MG63 (cell line): ENCODE results near the gene VWA1. TPM values are rescaled to one million over a fixed set of nuclear protein-coding genes. Genes with fewer than 3 reads are reported as not detected.
"Not testable (repeated sequence)": the region's sequence is repeated elsewhere in the genome, so short reads cannot be mapped to it uniquely, and the experiment has no call there.

Experiments
- DNase-seq: peaks from one replicate; pipeline ENCODE4 v3.0.0-alpha.2; 2020
- H3K27me3 ChIP-seq: fragments of 250-450 bp; sonication (Bioruptor Pico); 2 replicates; pipeline ENCODE4 v1.5.1; 2020; ENCODE audit warnings: mild to moderate bottlenecking, moderate library complexity
- H3K36me3 ChIP-seq: fragments of 250-450 bp; sonication (Bioruptor Pico); 2 replicates; pipeline ENCODE4 v1.5.1; 2020; ENCODE audit warnings: mild to moderate bottlenecking, moderate library complexity
- H3K4me3 ChIP-seq: fragments of 250-450 bp; sonication (Bioruptor Pico); 2 replicates; pipeline ENCODE4 v1.5.1; 2020; ENCODE audit warnings: mild to moderate bottlenecking, moderate library complexity
- H3K9me3 ChIP-seq: fragments of 250-450 bp; sonication (Bioruptor Pico); 2 replicates; pipeline ENCODE4 v1.5.1; 2020; ENCODE audit warnings: mild to moderate bottlenecking, moderate library complexity
- total RNA-seq: library from RNA; depleted of rRNA; stranded (reverse); fragments of >200 nt; shearing (Covaris generic); gene quantifications from 2 replicates; pipeline ENCODE4 v1.2.3, GENCODE V29; 2014; ENCODE audit warnings: low replicate concordance

Gene VWA1
- total RNA-seq, 1 experiment from 2014 or later: 6.2 TPM

GRCh38 chr1:1438531-1439381, 3.3 kb downstream of the VWA1 start:
- no peak overlapping the region for H3K4me3 ChIP-seq
- no peak for DNase-seq
- H3K27me3 ChIP-seq: no peaks in the 10 kb centered on the region

GRCh38 chr1:1439546-1440261, 4.2 kb downstream of the VWA1 start:
- Histone ChIP-seq H3K4me3 (no peak overlapping the region), H3K36me3 (no peaks in the 10 kb centered on the region)
- no peak for DNase-seq

More at GRCh38 chr1:1438531-1439381, 3.3 kb downstream of the VWA1 start:
- H3K9me3 ChIP-seq: no peaks in the 10 kb centered on the region
- H3K36me3 ChIP-seq: no peaks in the 10 kb centered on the region

GRCh38 chr1:1440262-1441001, 4.9 kb downstream of the VWA1 start:
- no peaks in the 10 kb centered on the region for H3K9me3 ChIP-seq
- DNase-seq: no peak
- H3K36me3 ChIP-seq: no peaks in the 10 kb centered on the region
- no peak overlapping the region for H3K4me3 ChIP-seq
- H3K27me3 ChIP-seq: no peaks in the 10 kb centered on the region

More at GRCh38 chr1:1439546-1440261, 4.2 kb downstream of the VWA1 start:
- H3K9me3 ChIP-seq: no peaks in the 10 kb centered on the region
- H3K27me3 ChIP-seq: no peaks in the 10 kb centered on the region

GRCh38 chr1:1441002-1441888, 5.8 kb downstream of the VWA1 start:
- Histone ChIP-seq H3K36me3 (no peaks in the 10 kb centered on the region), H3K9me3 (no peaks in the 10 kb centered on the region), H3K4me3 (no peak overlapping the region), H3K27me3 (no peaks in the 10 kb centered on the region)
- peak; percentile 44 for DNase-seq

GRCh38 chr1:1442069-1442770, 6.7 kb downstream of the VWA1 start:
- DNase-seq: no peak
- no peak overlapping the region for H3K4me3 ChIP-seq
- H3K36me3 ChIP-seq: no peaks in the 10 kb centered on the region
- no peaks in the 10 kb centered on the region for H3K9me3 ChIP-seq
- no peaks in the 10 kb centered on the region for H3K27me3 ChIP-seq

DNA sequence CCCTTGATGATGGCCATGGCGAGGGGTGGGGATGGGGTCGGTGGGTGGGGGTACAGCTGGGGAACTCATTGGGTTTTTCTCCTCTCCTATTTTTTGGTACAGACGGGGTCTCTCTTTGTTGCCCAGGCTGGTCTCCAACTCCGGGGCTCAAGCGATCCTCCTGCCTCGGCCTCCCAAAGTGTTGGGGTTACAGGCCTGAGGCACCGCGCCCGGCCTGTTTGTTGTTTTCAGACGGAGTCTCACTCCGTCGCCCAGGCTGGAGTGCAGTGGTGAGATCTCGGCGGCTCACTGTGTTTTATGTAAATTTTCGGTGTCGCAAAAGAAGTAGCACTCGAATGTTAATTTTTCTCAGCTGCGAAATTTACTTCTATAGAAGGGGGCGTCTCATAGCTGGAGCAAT, 11.1 kb downstream of the VWA1 start:
- H3K36me3 ChIP-seq, H3K27me3 ChIP-seq: not testable (repeated sequence)

DNA sequence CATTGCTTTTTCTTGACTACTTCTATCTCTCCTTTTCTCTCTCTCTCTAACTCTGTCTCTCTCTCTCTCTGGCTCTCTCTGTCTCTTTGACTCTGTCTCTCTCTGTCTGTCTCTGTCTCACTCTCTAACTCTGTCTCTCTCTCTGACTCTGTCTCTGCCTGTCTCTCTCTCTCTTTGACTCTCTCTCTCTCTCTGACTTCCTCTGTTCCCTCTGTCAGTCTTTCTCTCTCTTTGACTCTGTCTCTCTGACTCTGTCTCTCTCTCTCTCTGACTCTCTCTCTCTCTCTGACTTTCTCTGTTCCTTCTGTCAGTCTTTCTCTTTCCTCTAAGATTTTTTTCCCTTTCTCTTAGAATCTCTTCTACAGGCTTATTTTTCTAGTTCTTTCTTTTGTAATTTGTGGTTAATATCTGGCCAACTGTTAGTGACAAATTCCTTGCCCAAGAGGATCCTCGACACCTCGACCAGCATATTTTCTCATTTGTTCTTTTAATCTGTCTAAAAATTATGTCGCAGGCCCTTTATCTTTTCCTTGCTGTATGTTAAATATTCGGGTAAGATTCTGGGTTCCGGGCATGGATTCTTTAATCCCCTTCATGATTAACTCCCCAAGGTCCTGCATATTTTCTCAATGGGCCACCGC, 13.7 kb downstream of the VWA1 start, which contains the start of gene ATAD3C:
Gene ATAD3C, plus strand, starts transcription at position 591 of the 641 bp plus-strand sequence. CDS start 995 bp downstream, outside the sequence.
- H3K4me3 ChIP-seq: no peak within 1 kb of the TSS
- DNase-seq: no peak
- H3K9me3 ChIP-seq: no peaks in the 10 kb centered on the region
- no peaks in the 10 kb centered on the region for H3K27me3 ChIP-seq
- H3K36me3 ChIP-seq: no peaks in the 10 kb centered on the region

More for the DNA sequence above, 11.1 kb downstream of the VWA1 start:
- DNase-seq, H3K9me3 ChIP-seq, H3K4me3 ChIP-seq: not testable (repeated sequence)

- not testable (repeated sequence) for DNase-seq, H3K4me3 ChIP-seq, H3K9me3 ChIP-seq, H3K36me3 ChIP-seq, H3K27me3 ChIP-seq
Measured at GRCh38 chr1:1450616-1451015, 15.1 kb downstream of the VWA1 start.

- DNase-seq: no peak
- Histone ChIP-seq H3K4me3 (no peak overlapping the region), H3K27me3 (no peaks in the 10 kb centered on the region)
Measured at GRCh38 chr1:1451696-1452364, 16.3 kb downstream of the VWA1 start.

DNA sequence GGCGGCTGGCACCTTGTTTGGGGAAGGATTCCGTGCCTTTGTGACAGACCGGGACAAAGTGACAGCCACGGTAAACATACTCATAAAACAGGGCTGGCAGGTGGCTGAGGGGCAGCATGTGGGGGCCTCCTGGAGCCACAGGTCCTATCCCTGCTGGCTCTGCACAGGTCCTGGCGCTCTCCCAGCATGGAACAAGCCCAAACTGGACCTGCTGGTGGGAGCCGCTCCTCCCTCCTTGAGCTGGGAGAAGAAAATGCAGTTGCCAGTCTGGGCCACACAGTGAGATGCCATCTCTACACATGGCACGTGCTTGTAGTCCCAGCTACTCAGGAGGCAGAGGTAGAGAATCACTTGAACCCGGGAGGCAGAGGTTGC, 16.9 kb downstream of the VWA1 start:
- H3K4me3 ChIP-seq, DNase-seq, H3K36me3 ChIP-seq, H3K27me3 ChIP-seq, H3K9me3 ChIP-seq: not testable (repeated sequence)

More at GRCh38 chr1:1451696-1452364, 16.3 kb downstream of the VWA1 start:
- Histone ChIP-seq H3K9me3 (no peaks in the 10 kb centered on the region), H3K36me3 (no peaks in the 10 kb centered on the region)

DNA sequence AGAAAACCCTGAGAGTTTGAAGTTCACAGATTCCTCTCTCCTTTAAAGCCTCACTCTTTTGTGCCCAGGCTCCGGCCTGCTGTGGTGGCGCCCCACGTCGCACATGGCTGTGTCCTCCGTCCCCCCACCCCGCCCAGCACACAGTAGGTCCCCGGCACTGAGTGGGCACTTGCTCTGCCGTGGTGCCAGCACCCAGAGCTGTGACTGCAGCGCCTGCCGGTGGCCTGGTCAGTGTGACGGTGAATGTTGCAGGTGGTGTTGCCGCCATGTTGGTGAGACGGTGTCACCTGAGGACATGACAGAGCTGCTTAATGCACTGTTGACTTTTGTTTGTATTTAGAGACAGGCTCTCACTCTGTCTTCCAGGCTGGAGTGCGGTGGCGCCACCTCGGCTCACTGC, 17.4 kb downstream of the VWA1 start:
- Histone ChIP-seq H3K36me3 (no peaks in the 10 kb centered on the region), H3K4me3 (no peak overlapping the region), H3K27me3 (no peaks in the 10 kb centered on the region), H3K9me3 (no peaks in the 10 kb centered on the region)
- DNase-seq: no peak

DNA sequence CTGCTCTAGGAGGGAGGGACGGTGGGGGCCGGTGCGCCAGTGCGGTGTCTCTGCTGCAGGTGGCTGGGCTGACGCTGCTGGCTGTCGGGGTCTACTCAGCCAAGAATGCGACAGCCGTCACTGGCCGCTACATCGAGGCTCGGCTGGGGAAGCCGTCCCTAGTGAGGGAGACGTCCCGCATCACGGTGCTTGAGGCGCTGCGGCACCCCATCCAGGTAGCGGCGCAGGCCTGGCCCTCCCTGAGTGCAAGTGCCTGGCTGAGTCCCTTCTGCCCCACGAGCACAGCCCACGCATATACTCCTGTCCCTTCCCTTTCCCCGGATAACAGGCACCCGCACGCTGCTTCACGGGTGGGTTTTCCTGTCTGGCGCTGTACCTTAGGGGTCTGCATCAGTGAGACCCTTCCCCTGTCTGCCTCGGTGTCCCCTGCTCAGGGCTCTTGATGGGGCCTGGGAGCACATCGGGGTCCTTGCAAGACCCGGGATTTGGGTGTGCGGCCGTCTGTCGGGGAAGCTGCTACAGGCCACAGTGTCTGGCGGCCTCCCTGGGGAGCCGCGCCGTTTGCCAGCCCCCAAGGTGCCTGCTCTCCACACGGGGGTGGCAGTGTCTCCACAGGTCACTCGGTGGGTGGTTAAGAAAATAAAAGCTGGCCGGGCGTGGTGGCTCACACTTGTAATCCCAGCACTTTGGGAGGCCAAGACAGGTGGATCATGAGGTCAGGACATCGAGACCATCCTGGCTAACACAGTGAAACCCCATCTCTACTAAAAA, 19.0 kb downstream of the VWA1 start:
- H3K36me3 ChIP-seq, DNase-seq, H3K4me3 ChIP-seq, H3K27me3 ChIP-seq, H3K9me3 ChIP-seq: not testable (repeated sequence)

DNA sequence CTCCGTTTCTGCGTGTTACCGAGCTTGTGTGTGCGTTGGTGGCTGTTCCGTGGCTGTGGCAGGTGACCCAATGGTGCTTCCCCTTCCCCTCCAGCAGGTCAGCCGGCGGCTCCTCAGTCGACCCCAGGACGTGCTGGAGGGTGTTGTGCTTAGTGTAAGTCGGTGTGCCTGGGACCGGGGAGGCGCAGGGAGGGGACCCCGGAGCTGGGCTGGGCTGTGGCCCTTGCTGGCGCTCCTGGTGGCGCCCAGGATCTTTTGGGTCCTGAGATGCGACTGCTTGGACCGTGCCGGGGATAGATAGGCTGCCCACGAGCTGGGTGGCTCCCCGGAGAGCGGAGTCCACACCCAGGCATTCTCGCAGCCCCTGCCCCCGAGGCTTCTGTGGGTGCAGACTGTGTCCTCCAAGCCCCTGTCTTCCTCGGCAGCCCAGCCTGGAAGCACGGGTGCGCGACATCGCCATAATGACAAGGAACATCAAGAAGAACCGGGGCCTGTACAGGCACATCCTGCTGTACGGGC, 19.9 kb downstream of the VWA1 start:
- Histone ChIP-seq H3K4me3 (no peak overlapping the region), H3K27me3 (no peaks in the 10 kb centered on the region), H3K36me3 (no peaks in the 10 kb centered on the region), H3K9me3 (no peaks in the 10 kb centered on the region)
- no peak for DNase-seq

- not testable (repeated sequence) for H3K36me3 ChIP-seq, H3K4me3 ChIP-seq, H3K27me3 ChIP-seq, DNase-seq, H3K9me3 ChIP-seq
Measured at GRCh38 chr1:1455934-1456333, 20.4 kb downstream of the VWA1 start.
